ENCODE results near the gene ARHGAP32.
"Not testable (repeated sequence)": the region's sequence is repeated elsewhere in the genome, so short reads cannot be mapped to it uniquely, and the experiment has no call there.

Gene ARHGAP32

DNA sequence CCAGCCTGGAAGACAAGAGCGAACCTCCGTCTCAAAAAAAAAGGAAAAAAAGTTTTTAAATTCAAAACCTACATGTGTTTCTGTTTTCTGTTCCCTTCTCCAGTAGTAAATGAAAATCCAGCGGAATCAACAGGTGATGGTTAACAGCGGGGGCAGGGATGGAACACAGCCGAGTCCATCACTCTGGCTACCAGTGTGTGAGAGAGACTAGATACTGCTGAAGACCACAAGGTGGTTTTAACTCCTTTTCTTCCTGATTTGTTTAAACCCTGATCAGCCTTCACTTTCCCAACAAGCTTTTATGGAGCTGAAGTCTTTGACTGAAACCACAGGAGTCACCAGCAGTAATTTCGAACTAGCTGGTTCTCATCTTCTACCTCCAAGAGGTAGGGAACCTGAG lies 3.6 kb upstream of the ARHGAP32 start:
- no peak for ATAC-seq

DNA sequence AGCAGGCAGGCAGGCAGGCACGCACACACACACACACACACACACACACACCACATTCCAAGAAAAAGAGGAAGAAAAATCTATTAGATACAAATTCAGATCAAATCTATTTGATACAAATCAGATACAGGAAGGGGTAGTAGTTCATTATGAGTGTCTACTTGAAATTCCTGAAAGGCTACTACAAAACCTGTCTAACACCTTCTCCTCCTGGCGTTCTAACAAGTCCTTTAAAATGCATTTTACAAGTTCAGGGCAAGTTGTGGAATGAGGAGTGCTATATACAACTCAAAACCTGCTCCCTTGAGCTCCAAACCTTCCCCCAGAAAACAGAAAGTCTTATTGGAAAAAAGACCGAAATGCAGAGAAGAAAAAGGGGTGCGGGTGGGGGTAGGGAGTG lies 476 bp downstream of the ARHGAP32 start:
- ATAC-seq: no peak

DNA sequence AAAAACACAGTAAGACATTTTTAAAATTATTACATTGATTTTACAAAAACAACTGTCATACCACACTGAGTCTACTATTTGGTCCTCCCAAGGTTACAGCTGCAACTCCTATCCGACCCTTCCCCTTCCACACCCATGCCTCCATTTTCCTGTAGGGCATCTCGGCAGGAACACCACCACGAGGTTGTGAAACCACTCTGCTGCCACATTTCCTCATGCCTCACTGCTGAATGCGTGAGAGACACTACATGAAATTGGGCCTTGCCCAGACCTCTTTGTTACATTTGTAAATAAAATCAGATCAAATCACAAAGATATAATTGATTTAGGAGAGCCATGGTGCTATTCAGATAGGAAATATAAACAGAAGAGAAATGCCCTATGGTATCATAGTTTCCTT lies 2.0 kb downstream of the ARHGAP32 start:
- ATAC-seq: no peak

DNA sequence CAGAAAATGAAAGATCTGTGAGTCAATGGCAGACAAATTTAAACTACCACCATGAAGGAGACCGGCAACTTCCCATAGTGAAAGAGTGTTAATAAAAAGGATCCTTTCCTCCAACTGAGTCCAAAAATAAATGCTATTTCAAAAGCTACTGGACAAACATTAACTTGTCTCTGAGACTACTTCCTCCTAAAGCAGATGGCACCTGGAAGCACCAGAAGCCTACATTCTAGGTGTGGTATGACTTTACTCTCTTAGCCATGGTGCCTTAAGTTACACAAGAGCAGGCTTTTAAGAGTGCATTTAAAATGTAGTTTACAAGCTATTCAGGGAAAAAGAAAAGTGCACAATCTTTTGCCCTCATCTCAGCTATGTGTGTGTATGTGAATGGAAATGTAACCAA lies 2.5 kb downstream of the ARHGAP32 start:
- ATAC-seq: no peak

DNA sequence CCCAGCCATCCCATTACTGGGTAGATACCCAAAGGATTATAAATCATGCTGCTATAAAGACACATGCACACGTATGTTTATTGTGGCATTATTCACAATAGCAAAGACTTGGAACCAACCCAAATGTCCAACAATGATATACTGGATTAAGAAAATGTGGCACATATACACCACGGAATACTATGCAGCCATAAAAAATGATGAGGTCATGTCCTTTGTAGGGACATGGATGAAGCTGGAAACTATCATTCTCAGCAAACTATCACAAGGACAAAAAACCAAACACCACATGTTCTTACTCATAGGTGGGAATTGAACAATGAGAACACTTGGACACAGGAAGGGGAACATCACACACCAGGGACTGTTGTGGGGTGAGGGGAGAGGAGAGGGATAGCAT lies 7.0 kb downstream of the ARHGAP32 start:
- ATAC-seq: not testable (repeated sequence)

DNA sequence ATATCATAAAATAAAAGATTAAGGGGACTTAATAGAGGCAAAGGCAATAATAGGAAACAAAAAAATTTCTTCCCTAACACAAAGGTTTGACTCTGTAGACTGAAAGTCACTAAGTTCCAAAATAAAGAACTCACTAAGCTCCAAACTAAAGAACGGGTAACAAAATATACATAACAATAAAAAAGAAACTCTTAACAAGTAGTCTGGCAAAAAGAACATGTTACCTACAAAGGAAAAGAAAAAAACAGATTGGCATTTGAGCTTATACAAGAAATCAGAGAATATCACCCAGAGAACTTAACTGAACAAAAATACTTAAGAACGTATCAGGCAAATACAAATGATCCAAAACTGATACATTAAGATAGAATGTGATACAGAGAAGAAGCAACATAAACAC lies 7.5 kb downstream of the ARHGAP32 start:
- ATAC-seq: no peak

DNA sequence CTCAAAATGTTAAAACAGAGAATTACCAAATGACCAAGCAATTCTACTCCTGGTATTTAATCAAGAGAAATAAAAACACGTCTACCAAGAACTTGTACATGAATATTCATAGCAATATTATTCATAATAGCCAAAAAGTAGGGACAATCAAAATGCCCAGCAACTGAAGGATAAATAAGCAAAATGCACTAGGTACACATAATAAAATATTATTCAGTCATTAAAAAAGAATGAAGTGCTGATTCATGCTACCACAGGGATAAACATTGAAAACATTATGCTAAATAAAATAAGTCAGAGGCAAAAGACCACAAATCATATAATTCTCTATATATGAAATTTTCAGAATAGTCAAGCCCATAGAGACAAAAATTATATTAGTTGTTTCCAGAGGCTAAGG lies 24.8 kb downstream of the ARHGAP32 start:
- ATAC-seq: no peak

DNA sequence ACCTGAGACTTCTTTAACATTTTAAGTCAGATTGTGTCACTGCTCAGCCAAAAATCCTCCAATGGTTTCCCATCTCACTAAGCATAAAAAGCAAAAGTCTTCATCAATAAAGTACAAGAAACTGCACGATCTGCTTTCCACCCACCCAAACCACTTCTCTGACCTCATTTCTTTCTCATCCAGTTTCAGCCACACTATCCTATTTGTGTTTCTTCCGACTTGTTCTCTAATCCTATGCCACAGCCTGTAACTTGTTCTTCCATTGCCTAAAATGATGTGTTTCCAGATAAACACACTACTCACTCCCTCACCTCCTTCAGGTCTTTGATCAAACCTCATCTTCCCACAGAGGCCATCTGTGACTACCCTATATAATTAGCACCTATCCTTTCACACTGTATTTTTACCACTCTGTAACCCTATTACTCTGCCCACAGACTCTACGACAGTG lies 28.4 kb downstream of the ARHGAP32 start:
- ATAC-seq: no peak

DNA sequence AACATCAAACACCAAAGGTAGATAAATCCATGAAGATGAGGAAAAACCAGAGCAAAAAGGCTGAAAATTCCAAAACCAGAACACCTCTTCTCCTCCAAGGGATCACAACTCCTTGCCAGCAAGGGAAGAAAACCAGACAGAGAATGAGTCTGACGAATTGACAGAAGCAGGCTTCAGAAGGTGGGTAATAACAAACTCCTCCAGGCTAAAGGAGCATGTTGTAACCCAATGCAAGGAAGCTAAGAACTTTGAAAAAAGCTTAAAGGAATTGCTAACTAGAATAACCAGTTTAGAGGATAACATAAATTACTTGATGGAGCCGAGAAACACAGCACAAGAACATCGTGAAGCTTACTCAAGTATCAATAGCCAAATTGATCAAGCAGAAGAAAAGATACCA lies 35.0 kb downstream of the ARHGAP32 start:
- ATAC-seq: not testable (repeated sequence)

DNA sequence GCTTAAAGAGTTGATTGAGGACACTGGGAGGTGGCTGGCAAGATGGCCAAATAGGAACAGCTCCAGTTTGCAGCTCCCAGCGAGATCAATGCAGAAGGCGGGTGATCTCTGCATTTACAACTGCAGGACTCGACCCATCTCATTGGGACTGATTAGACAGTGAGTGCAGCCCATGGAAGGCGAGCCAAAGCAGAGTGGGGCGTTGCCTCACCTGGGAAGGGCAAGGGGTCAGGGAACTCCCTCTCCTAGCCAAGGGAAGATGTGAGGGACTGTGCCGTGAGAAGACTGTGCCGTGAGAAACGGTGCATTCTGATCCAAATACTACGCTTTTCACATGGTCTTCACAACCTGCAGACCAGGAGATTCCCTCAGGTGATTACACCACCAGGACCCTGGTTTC lies 36.4 kb downstream of the ARHGAP32 start:
- ATAC-seq: no peak

DNA sequence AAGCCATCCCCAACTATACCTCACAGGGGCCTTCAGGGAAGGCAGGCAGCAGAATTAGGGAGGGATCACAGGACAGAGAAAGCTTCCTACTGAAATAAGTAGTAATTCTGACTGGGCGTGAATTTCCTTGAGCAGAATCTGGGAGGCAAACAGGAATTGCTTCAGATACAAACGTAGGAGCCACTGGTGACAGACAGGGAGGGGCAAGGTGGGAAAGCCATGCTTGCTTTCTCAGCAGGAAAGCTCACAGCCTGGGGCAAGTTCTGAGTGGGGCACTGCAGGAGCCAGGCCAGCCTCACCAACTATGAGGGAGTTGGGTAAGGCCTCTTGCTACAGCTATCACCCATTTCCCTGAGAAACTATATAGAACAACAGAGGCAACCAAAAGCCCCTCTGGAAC lies 43.6 kb downstream of the ARHGAP32 start:
- no peak for ATAC-seq

DNA sequence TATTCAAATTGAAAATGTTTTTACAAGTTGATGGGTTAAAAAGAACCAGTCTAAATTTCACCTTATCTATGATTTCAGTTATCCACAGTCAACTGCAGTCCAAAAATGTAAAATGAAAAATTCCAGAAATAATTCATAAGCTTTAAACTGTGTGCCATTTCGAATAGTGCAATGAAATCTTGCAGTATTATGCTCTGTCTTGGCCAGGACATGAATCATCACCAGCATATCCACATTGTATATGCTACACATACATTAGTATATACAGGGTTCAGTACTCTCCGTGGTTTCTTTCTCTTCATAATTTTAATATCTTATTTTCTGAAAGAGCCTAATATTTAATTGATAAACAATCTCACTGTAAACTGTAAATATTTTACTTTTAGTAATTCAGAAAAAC lies 45.9 kb downstream of the ARHGAP32 start:
- ATAC-seq: no peak

DNA sequence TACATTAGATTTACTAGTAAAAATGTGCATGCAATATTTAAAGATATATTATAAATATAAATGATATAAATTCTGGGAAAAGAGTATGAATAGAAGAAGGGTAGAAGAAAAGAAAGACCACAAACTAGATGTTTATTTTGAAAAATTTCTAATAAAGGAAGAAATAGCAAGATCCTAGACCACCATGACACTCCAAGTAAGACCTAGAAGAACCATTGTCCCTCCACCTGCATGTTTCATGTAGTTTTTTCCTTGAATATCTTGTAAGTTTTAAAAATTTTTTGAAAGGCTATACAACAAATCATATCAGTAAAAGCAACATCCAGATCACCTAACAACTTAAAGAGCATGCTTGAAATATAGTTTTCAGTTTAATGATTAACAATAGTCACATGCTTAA lies 46.8 kb downstream of the ARHGAP32 start:
- no peak for ATAC-seq

DNA sequence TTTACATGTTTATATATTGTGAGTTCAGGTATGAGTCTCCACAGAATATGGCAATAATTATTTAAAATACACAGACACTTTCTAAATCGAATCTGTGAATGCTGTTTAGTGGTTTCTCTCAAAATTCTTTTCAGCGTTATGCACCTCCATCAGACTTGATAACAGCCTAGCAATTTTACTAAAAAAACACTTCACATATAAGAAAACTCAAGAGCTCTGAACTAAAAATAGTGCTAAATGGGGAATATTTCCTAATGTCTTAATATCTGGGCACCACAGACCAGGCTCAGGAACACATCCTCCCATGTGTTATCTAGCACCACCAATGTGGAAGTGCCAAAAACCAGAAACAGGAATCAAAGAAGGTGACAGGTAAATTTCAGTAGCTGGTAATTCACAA lies 47.9 kb downstream of the ARHGAP32 start:
- ATAC-seq: no peak

DNA sequence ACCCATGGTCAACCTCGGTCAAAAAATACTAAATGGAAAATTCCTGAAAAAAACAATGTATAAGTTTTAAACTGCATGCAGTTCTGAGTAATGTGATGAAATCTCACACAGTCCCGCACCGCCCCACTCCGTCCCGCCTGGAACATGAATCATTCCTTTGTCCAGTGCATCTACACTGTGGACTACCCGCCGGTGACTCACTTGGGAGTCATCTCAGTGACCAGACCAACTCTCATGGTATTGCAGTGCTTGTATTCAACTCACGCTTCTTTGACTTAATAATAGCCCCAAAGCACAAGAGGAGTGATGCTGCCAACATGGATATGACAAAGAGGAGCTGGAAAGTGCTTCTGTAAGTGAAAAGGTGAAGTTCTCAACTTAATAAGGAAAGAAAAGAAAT lies 48.8 kb downstream of the ARHGAP32 start:
- no peak for ATAC-seq

DNA sequence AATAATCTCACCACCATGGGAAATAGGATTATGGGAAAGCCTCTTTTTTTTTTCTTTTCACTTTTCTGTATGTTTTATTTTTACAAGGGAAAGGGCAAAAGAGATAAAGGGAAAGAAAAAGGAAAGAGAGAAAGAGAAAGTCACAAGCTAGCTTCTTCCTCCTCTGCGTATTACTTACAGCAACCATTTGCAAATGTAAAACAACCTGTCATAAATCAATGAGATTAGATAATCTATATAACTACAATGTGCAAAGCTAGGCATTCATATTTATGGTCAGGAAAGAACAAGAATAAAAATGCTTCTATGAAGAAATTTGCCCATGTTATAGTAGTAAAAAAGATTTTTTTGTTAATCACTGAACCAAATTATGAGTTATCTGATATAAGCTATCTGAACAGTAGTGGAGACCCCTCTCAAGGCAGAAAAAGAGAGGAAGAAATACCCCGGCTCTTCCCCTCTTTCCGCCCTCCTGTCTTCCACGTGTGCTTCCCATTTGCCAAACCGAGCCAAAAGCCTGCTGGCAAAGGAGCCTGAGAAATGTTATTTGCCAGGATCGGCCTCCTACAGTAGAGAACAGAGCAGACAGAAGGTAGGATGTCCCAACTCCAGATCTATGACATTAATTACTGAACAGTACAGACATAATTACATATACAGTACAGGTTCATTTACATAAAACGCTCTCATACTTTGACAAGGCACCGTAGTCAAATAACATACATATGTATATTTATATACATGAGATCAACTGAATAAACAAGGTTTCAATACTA lies 50.2 kb downstream of the ARHGAP32 start:
- no peak for ATAC-seq

DNA sequence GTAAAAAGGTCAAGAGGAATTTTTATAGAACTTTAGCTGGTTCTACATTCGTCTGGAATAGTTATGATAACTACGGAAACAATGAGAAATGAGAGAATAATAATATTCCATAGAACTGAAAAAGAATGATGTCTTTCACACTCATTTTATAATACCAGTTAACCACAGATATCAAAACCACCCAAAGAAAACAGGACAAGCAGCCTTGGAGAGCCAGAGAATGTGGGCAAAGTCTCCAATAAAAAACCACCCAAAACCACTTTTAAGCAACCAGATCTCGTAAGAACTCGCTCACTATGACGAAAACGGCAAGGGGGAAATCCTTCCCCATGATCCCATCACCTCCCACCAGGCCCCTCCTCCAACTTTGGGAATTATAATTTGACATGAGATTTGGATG lies 60.8 kb downstream of the ARHGAP32 start:
- no peak for ATAC-seq

DNA sequence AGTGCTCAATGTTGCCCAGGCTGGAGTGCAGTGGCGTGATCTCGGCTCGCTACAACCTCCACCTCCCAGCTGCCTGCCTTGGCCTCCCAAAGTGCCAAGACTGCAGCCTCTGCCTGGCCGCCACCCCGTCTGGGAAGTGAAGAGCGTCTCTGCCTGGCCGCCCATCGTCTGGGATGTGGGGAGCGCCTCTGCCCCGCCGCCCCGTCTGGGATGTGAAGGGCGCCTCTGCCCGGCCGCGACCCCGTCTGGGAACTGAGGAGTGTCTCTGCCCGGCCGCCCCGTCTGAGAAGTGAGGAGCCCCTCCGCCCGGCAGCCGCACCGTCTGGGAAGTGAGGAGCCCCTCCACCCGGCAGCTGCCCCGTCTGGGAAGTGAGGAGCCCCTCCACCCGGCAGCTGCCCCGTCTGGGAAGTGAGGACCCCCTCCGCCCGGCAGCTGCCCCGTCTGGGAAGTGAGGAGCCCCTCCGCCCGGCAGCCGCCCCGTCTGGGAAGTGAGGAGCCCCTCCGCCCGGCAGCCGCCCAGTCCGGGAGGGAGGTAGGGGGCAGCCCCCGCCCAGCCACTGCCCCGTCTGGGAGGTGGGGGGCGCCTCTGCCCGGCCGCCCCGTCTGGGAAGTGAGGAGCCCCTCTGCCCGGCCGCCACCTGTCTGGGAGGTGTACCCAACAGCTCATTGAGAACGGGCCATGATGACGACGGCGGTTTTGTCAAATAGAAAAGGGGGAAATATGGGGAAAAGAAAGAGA lies 63.1 kb downstream of the ARHGAP32 start:
- ATAC-seq: not testable (repeated sequence)

DNA sequence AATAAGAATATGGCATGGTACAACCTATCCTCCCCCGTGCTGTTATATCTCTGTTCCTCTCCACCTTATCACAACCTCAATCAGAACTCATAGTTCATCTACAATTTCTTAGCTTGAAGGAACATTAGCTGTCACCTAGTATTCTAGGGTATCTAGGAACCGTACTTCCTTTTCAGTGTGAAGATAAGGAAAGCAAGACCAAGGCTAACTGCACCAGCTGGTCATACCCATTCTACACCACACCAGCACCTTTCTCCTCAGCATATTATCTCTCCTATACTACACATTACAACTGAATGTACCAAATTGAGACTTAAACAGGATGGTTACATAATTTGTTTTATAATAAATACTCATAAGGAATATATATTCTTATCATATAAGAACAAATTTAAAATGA lies 73.1 kb downstream of the ARHGAP32 start:
- ATAC-seq: no peak

DNA sequence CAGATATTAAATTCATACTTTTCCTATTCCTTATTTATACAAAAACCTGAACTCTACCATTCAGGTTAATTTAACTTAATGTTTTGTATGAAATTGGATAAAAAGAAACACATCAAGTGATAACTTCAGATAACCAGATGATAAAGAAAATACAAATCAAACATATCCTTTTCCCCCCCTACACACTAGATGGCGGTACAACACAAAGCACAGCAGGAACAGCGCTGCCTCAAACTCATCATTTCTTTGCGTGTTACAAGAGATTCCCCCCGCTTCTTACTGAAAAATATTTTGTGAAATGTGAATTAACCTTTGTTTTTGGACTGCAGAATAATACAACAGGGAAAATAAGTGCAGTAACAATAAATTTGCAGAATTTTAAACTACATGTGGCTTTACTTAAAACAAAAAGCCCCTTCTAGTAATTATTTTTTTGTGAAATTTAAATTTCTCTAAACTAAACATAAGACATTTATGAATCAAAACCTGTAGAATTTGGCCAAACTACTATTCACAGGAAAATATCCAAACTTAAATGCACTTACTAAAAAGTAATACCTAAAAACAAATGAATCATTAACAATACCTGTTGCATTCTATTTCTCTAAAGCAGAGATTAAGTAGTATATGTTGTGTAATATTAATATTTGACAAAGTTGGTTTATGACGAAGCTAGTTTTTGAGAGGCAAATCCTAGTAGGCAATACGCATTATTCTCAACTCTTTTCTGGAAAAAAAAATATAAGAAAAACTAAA lies 74.4 kb downstream of the ARHGAP32 start:
- ATAC-seq: no peak

DNA sequence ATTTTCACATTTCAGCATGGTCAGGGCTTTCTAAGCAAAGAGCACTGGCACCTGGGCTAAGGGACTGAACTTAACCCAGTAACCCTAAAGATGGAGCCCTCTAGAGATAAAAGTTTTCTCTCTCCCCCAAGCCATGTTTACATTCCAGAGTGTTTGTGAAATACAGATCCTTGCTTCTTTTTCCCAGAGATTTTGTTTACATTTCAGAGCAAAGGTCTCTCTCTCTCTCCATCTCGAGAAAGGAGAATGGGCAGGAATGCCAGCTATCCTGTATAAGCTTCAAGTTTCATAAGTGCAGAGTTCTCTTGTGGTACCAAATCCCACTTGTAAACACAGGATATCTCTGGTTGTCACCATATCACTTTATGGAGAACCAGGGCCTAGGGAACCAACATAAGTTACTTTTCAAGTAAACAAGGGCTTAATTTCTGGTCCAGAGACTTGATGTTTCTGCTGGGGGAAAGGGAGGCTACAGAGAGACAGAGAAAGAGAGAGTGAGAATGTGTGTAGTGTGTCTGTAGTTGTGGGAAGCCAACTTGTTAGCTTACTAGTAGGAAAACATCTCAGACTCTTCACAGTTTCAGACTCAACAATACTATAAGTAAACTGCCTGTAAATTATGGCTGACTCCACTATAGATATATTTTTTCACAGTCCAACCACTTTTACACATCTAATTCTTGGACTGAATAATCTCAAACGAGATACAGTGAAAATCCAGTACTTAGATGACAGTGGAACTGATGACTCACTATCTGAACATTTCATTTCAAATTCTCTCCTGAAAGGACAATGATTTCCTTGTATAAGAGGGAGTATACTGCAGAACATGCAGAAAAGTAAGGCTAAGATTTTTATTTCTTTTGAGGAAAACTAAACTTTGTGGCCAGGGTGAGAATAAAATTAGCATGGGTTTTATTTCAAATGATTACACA lies 76.2 kb downstream of the ARHGAP32 start:
- ATAC-seq: no peak

DNA sequence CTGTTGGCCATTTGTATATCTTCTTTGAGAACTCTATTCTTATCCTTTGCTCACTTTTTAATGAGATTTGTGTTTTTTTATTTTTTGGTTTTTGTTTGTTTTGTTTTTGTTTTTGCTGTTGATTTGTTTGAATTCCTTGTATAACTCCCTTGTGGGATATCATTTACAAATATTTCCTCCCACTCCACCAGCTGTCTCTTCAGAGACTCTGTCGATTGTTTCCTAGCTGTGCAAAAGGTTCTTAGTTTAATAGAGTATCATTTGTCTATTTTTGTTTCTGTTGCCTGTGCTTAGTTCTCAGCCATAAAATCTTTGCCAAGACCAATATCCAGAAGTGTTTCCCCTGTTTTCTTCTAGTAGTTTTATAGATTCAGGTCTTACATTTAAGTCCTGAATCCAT lies 82.4 kb downstream of the ARHGAP32 start:
- no peak for ATAC-seq

DNA sequence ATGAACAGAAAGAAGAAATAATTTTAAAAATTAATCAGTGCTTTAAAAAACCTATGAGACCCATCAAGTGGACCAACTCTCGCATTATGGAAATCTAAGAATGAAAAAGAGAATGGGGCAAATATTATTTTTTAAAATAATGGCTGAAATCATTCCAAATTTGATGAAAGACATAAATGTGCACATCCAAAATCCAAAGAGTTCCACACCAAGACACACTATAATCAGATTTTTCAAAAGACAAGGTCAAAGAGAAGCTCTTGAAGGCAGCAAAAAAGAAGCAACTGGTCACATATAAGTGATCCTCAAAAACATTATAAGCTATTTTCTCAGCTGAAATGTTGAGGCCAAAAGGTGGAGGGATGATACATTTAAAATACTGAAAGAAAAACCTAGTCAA lies 85.3 kb downstream of the ARHGAP32 start:
- ATAC-seq: no peak
